ENCODE measurements around the gene USP49. TPM values are rescaled to one million over a fixed set of nuclear protein-coding genes. Genes with fewer than 3 reads are reported as not detected.

USP49 gene
- polyA plus RNA-seq, 1 of the 3 experiments (the other 2 are of a cell fraction) = 2.4 TPM

Small RNAs within 50 kb of the gene (small RNA-seq; reads per million reads assigned to genes)
- gene AL365205.2 (0 reads per million in 7 experiments), gene AL365205.3 (0 reads per million in 7 experiments), gene RF00019 (0 reads per million in 7 experiments), gene RF00393 (0 reads per million in 7 experiments)

Other genes starting within 250 kb of the USP49 start
- 6.2 and 6.7 TPM in 2 replicates for gene TFEB, start 159.8 kb downstream of the USP49 start, polyA plus RNA-seq (2012; rRNA removed)
- not detected in 2 replicates for gene PGC, start 148.0 kb downstream of the USP49 start, polyA plus RNA-seq (2012; rRNA removed)
- 7.5 and 8.6 TPM in 2 replicates for gene FRS3, start 115.5 kb downstream of the USP49 start, polyA plus RNA-seq (2012; rRNA removed)
- gene PRICKLE4, start 114.6 kb downstream of the USP49 start, polyA plus RNA-seq (2012; rRNA removed) = 3.9 and 5.0 TPM in 2 replicates
- gene TOMM6, start 107.7 kb downstream of the USP49 start, polyA plus RNA-seq (2012; rRNA removed) = 493 and 565 TPM in 2 replicates
- 25.1 and 29.6 TPM in 2 replicates for gene MED20, start 25.8 kb upstream of the USP49 start, polyA plus RNA-seq (2012; rRNA removed)
- 31.1 and 56.0 TPM in 2 replicates for gene BYSL, start 26.1 kb upstream of the USP49 start, polyA plus RNA-seq (2012; rRNA removed)
- gene CCND3, start 46.4 kb upstream of the USP49 start, polyA plus RNA-seq (2012; rRNA removed) = 22.4 and 26.6 TPM in 2 replicates
- 21.7 and 27.8 TPM in 2 replicates for gene TAF8, start 155.1 kb upstream of the USP49 start, polyA plus RNA-seq (2012; rRNA removed)
- not detected in 2 replicates for gene C6orf132, start 247.2 kb upstream of the USP49 start, polyA plus RNA-seq (2012; rRNA removed)